ENCODE data around the gene LRMDA. TPM values are rescaled to one million over a fixed set of nuclear protein-coding genes. Genes with fewer than 3 reads are reported as not detected.

LRMDA gene
- total and polyA plus RNA-seq, 2 of the 4 experiments (the other 2 are of a cell fraction): 0.07 TPM; not detected in 1

DNA sequence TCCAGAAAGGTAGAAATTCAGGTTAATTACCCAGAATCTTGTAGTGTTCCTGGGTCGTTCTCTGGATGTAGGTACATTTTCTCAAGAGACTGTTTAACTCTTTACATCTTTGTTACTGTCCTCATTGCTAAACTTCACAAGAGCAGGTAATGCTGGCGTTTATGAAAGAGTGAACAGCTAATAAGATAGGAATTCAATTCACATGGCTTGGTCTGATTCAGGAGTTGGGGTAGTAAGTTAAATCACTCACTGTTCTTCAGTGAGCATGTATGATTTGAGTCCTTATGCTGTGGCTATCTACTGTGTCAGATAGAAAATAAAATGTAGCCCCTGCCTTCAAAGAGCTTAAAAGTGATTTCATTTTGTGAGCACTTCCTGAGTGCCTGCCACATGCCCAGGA is 480.0 kb downstream of the LRMDA start:
- H3K79me1 ChIP-seq (ENCODE audit: low read depth in 1 of 2, low read length in 2 of 2): no peaks in the 10 kb centered on the region
- BruUV-seq (replicated peaks): no TSS peak
- CTCF ChIA-PET: no interaction called here

More for the DNA sequence above, 480.0 kb downstream of the LRMDA start:
- no peak overlapping the region for H3K18ac ChIP-seq (ENCODE audit: low read depth, low read length)
- no CpG with 5 or more reads among the region's 2 CpGs for WGBS, 2 experiments (ENCODE audit: extremely low coverage in 2 of 2, insufficient read length in 1 of 2)
- no peak overlapping the region for H4K91ac ChIP-seq (ENCODE audit: insufficient read depth, low read depth, low read length)
- no peak overlapping the region for H2BK20ac ChIP-seq (ENCODE audit: low read depth, low read length)
- no peak overlapping the region for H2AFZ ChIP-seq (replicated peaks; ENCODE audit: low read length, poor library complexity)
- no peak overlapping the region for H3K23ac ChIP-seq (ENCODE audit: low read depth, low read length)
- dilution Hi-C loops (cut with HindIII; ENCODE audit: low sequenced_read_pairs, unreplicated experiment) (no loop called here), intact Hi-C loops (cut with micrococcal nuclease) (loop anchor here (10.0 kb wide), 1 partner anchor 393 kb away; no protein-coding TSS in a partner anchor), in situ Hi-C loops (cut with MboI; ENCODE audit: low sequenced_read_pairs) (no loop called here)
- H3K27me3 ChIP-seq (ENCODE audit: control insufficient read depth, insufficient read depth, low read length): peaks cover 4% of the 10 kb centered on the region
- H3K4me3 ChIP-seq (ENCODE audit: insufficient read depth, low read depth, low read length): no peak overlapping the region
- H4K8ac ChIP-seq (ENCODE audit: low read depth in 2 of 2, low read length in 2 of 2): no peak overlapping the region
- no peak overlapping the region for H2BK120ac ChIP-seq (ENCODE audit: low read depth, low read length)
- H4K20me1 ChIP-seq (ENCODE audit: insufficient read depth, low read length): no peaks in the 10 kb centered on the region
- POLR2A ChIA-PET (ENCODE audit: unreplicated experiment): no interaction called here
- no peak overlapping the region for H3K4me2 ChIP-seq (ENCODE audit: low read depth, low read length)
- H4K5ac ChIP-seq (ENCODE audit: low read depth, low read length): no peak overlapping the region
- ATAC-seq (ENCODE audit: low read depth) (no peak), DNase-seq (no peak)
- no peaks in the 10 kb centered on the region for H3K9me3 ChIP-seq (ENCODE audit: control insufficient read depth, insufficient read depth, low read length)
- H3K4ac ChIP-seq (ENCODE audit: low read depth, low read length): no peak overlapping the region
- H3K14ac ChIP-seq (replicated peaks; ENCODE audit: low read depth, low read length): no peak overlapping the region
- no peak for TF ChIP-seq RAD21 (IDR thresholded peaks at IDR 0.05; ENCODE audit: low read length)
- no peak for TF ChIP-seq CHD1 (IDR thresholded peaks at IDR 0.05; ENCODE audit: low read depth, low read length)
- no peak for TF ChIP-seq MAZ (IDR thresholded peaks at IDR 0.05; ENCODE audit: borderline replicate concordance, low read depth, low read length)
- TF ChIP-seq, protein P1, sequence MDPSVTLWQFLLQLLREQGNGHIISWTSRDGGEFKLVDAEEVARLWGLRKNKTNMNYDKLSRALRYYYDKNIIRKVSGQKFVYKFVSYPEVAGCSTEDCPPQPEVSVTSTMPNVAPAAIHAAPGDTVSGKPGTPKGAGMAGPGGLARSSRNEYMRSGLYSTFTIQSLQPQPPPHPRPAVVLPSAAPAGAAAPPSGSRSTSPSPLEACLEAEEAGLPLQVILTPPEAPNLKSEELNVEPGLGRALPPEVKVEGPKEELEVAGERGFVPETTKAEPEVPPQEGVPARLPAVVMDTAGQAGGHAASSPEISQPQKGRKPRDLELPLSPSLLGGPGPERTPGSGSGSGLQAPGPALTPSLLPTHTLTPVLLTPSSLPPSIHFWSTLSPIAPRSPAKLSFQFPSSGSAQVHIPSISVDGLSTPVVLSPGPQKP (IDR thresholded peaks at IDR 0.05; ENCODE audit: borderline replicate concordance, low read depth, low read length): no peak
- no peak for TF ChIP-seq CEBPB (IDR thresholded peaks at IDR 0.05; ENCODE audit: low read depth, low read length)
- TF ChIP-seq RFX5 (IDR thresholded peaks at IDR 0.05; ENCODE audit: low read depth, low read length): no peak
- TF ChIP-seq, protein P2, sequence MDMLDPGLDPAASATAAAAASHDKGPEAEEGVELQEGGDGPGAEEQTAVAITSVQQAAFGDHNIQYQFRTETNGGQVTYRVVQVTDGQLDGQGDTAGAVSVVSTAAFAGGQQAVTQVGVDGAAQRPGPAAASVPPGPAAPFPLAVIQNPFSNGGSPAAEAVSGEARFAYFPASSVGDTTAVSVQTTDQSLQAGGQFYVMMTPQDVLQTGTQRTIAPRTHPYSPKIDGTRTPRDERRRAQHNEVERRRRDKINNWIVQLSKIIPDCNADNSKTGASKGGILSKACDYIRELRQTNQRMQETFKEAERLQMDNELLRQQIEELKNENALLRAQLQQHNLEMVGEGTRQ (IDR thresholded peaks at IDR 0.05; ENCODE audit: low read depth, low read length): no peak
- TF ChIP-seq MAFK (IDR thresholded peaks at IDR 0.05; ENCODE audit: low read depth, low read length): no peak
- TF ChIP-seq MXI1 (IDR thresholded peaks at IDR 0.05; ENCODE audit: borderline replicate concordance, low read depth, low read length): no peak
- TF ChIP-seq, protein P3, sequence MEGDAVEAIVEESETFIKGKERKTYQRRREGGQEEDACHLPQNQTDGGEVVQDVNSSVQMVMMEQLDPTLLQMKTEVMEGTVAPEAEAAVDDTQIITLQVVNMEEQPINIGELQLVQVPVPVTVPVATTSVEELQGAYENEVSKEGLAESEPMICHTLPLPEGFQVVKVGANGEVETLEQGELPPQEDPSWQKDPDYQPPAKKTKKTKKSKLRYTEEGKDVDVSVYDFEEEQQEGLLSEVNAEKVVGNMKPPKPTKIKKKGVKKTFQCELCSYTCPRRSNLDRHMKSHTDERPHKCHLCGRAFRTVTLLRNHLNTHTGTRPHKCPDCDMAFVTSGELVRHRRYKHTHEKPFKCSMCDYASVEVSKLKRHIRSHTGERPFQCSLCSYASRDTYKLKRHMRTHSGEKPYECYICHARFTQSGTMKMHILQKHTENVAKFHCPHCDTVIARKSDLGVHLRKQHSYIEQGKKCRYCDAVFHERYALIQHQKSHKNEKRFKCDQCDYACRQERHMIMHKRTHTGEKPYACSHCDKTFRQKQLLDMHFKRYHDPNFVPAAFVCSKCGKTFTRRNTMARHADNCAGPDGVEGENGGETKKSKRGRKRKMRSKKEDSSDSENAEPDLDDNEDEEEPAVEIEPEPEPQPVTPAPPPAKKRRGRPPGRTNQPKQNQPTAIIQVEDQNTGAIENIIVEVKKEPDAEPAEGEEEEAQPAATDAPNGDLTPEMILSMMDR (conservative IDR thresholded peaks at IDR 0.05; ENCODE audit: low read depth, low read length): no peak
- TF ChIP-seq SMC3 (IDR thresholded peaks at IDR 0.05; ENCODE audit: low read depth, low read length): no peak
- TF ChIP-seq POLR2A (IDR thresholded peaks at IDR 0.05; ENCODE audit: low read depth, low read length): no peak
- no peak for TF ChIP-seq RCOR1 (IDR thresholded peaks at IDR 0.05; ENCODE audit: insufficient replicate concordance, low read length)
- no peak for TF ChIP-seq BHLHE40 (IDR thresholded peaks at IDR 0.05; ENCODE audit: low read depth, low read length)
- TF ChIP-seq NFE2L2 (IDR thresholded peaks at IDR 0.05; ENCODE audit: low read depth, low read length): no peak
- H3K9ac ChIP-seq (ENCODE audit: low read depth, low read length): no peak overlapping the region
- no peak overlapping the region for H2BK5ac ChIP-seq (ENCODE audit: low read depth, low read length, poor library complexity, severe bottlenecking)
- no peak overlapping the region for H2BK15ac ChIP-seq (ENCODE audit: low read depth, low read length)
- H2AK5ac ChIP-seq (ENCODE audit: low read depth, low read length): no peak overlapping the region
- no peaks in the 10 kb centered on the region for H3K4me1 ChIP-seq (ENCODE audit: control insufficient read depth, insufficient read depth, low read length)
- no peak overlapping the region for H2AK9ac ChIP-seq (replicated peaks; ENCODE audit: low read depth, low read length, poor library complexity)
- no peak overlapping the region for H3K27ac ChIP-seq (ENCODE audit: insufficient read depth, low read length)
- no peaks in the 10 kb centered on the region for H3K9me1 ChIP-seq (ENCODE audit: insufficient read depth, low read length)
- H3K56ac ChIP-seq (ENCODE audit: extremely low read depth, insufficient read depth, low read length): no peak overlapping the region
- no peaks in the 10 kb centered on the region for H3K36me3 ChIP-seq (ENCODE audit: control insufficient read depth, insufficient read depth, low read length)

Measured in IMR-90 (cell line).